Mammary epithelial cell (primary cell): ENCODE measurements around the gene ARSJ.

ENCODE experiments used
- EZH2 ChIP-seq: IDR thresholded peaks from 2 replicates; pipeline ENCODE4 v1.6.1; 2012; ENCODE audit warnings: low read length, inconsistent platforms, borderline replicate concordance
- TF ChIP-seq, protein P1 (sequence below), 2 donors: IDR thresholded peaks in 1 of 2; conservative IDR thresholded peaks in 1 of 2; 2 replicates each; pipeline ENCODE4 v1.5.1; 2011 to 2012; ENCODE audit warnings: inconsistent platforms in 2 of 2, low read length in 2 of 2, mild to moderate bottlenecking in 2 of 2, control low read depth in 1 of 2, low read depth in 1 of 2; ENCODE audit not compliant: insufficient read depth in 1 of 2; ENCODE audit errors: extremely low read depth in 1 of 2

DNA sequence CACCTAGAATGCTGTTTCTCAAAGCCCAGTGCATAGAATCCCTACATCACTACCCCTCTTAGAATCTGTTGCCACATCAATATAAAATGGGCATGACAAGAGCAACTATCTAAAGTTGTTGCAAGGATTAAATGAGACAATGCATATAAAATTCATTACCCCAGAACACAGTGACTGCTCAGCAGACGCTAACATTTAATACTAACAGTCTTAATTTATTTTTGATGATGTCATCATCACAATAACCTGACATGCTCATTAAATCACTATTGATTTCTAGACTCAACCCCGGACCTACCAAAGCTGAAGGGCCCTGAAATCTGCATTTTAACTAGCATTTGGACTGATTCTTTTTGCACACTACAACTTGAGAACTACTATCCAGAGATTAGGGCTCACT, 3.9 kb downstream of the ARSJ start:
- TF ChIP-seq, protein P1, sequence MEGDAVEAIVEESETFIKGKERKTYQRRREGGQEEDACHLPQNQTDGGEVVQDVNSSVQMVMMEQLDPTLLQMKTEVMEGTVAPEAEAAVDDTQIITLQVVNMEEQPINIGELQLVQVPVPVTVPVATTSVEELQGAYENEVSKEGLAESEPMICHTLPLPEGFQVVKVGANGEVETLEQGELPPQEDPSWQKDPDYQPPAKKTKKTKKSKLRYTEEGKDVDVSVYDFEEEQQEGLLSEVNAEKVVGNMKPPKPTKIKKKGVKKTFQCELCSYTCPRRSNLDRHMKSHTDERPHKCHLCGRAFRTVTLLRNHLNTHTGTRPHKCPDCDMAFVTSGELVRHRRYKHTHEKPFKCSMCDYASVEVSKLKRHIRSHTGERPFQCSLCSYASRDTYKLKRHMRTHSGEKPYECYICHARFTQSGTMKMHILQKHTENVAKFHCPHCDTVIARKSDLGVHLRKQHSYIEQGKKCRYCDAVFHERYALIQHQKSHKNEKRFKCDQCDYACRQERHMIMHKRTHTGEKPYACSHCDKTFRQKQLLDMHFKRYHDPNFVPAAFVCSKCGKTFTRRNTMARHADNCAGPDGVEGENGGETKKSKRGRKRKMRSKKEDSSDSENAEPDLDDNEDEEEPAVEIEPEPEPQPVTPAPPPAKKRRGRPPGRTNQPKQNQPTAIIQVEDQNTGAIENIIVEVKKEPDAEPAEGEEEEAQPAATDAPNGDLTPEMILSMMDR (conservative IDR thresholded peaks at IDR 0.05 in 1 of 2, IDR thresholded peaks at IDR 0.05 in 1 of 2; ENCODE audit: extremely low read depth in 1 of 2, insufficient read depth in 1 of 2, low read depth in 1 of 2, low read length in 2 of 2), result no peak
- no peak for TF ChIP-seq EZH2
